SK-N-SH (cell line): ENCODE data around the gene WNT8A. TPM values are rescaled to one million over a fixed set of nuclear protein-coding genes. Genes with fewer than 3 reads are reported as not detected.

Source experiments
- CTCF ChIA-PET: fragments of 300-600, 350-600 bp; formaldehyde crosslinking; extraction: SDS; loops from one replicate; lab custom pipeline; 2021; lab: Yijun Ruan, JAX
- POLR2A ChIA-PET: fragments of 350-600 bp; sonication (Branson Sonifier 250); formaldehyde crosslinking; extraction: SDS; loops from one replicate; lab custom pipeline; 2020; ENCODE audit warnings: antibody characterized with exemption, inconsistent platforms; lab: Yijun Ruan, JAX
- DNase-seq: peaks from one replicate; pipeline ENCODE4 v3.0.0; 2012
- H2AFZ ChIP-seq: fragments of 200-600 bp; sonication (generic); 2 replicates; pipeline ENCODE4 v1.8.1; 2016; ENCODE audit warnings: antibody characterized with exemption, mild to moderate bottlenecking, low read depth
- H3F3A ChIP-seq: fragments of 200-600 bp; sonication (generic); replicated peaks from 2 replicates; pipeline ENCODE3; 2016; ENCODE audit warnings: antibody characterized with exemption, mild to moderate bottlenecking; ENCODE audit not compliant: insufficient read depth
- H3K27ac ChIP-seq, 2 experiments: fragments of 200-500 bp in 1 of 2; fragments of 200-600 bp in 1 of 2; sonication (Bioruptor generic) in 1 of 2; sonication (generic), shearing (Covaris generic) in 1 of 2; 2 replicates each; pipeline versions ENCODE4 v1.5.1 to v1.6.1; 2014 to 2016; ENCODE audit warnings: low read depth in 2 of 2, inconsistent platforms in 1 of 2, low read length in 1 of 2, mild to moderate bottlenecking in 1 of 2, mixed read lengths in 1 of 2
- H3K27me3 ChIP-seq: fragments of 200-600 bp; sonication (generic), shearing (Covaris generic); 2 replicates; pipeline ENCODE4 v1.6.1; 2016; ENCODE audit warnings: mixed run types; ENCODE audit not compliant: insufficient read depth
- H3K36me3 ChIP-seq, 2 experiments: fragments of 200-500 bp in 1 of 2; fragments of 200-600 bp in 1 of 2; sonication (Bioruptor generic) in 1 of 2; sonication (generic) in 1 of 2; replicated peaks in 1 of 2; 2 replicates each; pipeline versions ENCODE3 to v1.5.1; 2014 to 2016; ENCODE audit warnings: low read length in 1 of 2, mild to moderate bottlenecking in 1 of 2; ENCODE audit not compliant: insufficient read depth in 2 of 2, control insufficient read depth in 1 of 2
- H3K4me1 ChIP-seq, 2 experiments: fragments of 200-500 bp in 1 of 2; fragments of 200-600 bp in 1 of 2; sonication (Bioruptor generic) in 1 of 2; sonication (generic), shearing (Covaris generic) in 1 of 2; 2 replicates each; pipeline versions ENCODE4 v1.5.1 to v1.6.1; 2014 to 2016; ENCODE audit warnings: low read depth in 1 of 2, low read length in 1 of 2, mixed run types in 1 of 2; ENCODE audit not compliant: insufficient read depth in 2 of 2, control insufficient read depth in 1 of 2
- H3K4me2 ChIP-seq: fragments of 200-600 bp; sonication (generic), shearing (Covaris generic); 2 replicates; pipeline ENCODE4 v1.6.1; 2017; ENCODE audit warnings: mixed run types
- H3K4me3 ChIP-seq, 2 experiments: fragments of 200-500 bp in 1 of 2; fragments of 200-600 bp in 1 of 2; sonication (Bioruptor generic) in 1 of 2; sonication (generic), shearing (Covaris generic) in 1 of 2; 2 replicates each; pipeline versions ENCODE4 v1.5.1 to v1.8.1; 2014 to 2016; ENCODE audit warnings: low read depth in 2 of 2, inconsistent platforms in 1 of 2, low read length in 1 of 2, mild to moderate bottlenecking in 1 of 2, mixed read lengths in 1 of 2, moderate library complexity in 1 of 2
- H3K79me2 ChIP-seq: fragments of 200-600 bp; sonication (generic); 2 replicates; pipeline ENCODE4 v1.8.1; 2017; ENCODE audit warnings: mild to moderate bottlenecking; ENCODE audit not compliant: insufficient read depth
- H3K9ac ChIP-seq: fragments of 200-600 bp; sonication (generic); 2 replicates; pipeline ENCODE4 v1.6.1; 2017; ENCODE audit warnings: mixed run types
- H3K9me2 ChIP-seq: fragments of 200-600 bp; sonication (generic); 2 replicates; pipeline ENCODE4 v1.6.1; 2017; ENCODE audit warnings: mixed run types
- H3K9me3 ChIP-seq: fragments of 200-600 bp; sonication (generic); 2 replicates; pipeline ENCODE4 v1.6.1; 2017; ENCODE audit warnings: mixed run types, mild to moderate bottlenecking, moderate library complexity
- H4K20me1 ChIP-seq: fragments of 200-600 bp; sonication (generic); 2 replicates; pipeline ENCODE4 v1.6.1; 2017; ENCODE audit warnings: mild to moderate bottlenecking, mixed run types; ENCODE audit not compliant: insufficient read depth
- CHD2 ChIP-seq: fragments of 150-350 bp; IDR thresholded peaks from 2 replicates; pipeline ENCODE4 v1.6.1; 2018; ENCODE audit warnings: low read length; ENCODE audit not compliant: partially characterized antibody
- ELF1 ChIP-seq: IDR thresholded peaks from 2 replicates; pipeline ENCODE4 v1.4.0; 2012
- EP300 ChIP-seq, 2 experiments: IDR thresholded peaks; 2 replicates each; pipeline versions ENCODE4 v1.4.0 to v1.6.1; 2012; ENCODE audit warnings: borderline replicate concordance in 1 of 2, low read depth in 1 of 2, low read length in 1 of 2
- EZH2phosphoT487 ChIP-seq: fragments of 200-600 bp; sonication (generic); IDR thresholded peaks from 2 replicates; pipeline ENCODE4 v1.6.1; 2017; ENCODE audit warnings: low read depth, mixed run types, mild to moderate bottlenecking, antibody characterized with exemption, moderate library complexity, borderline replicate concordance
- MEF2A ChIP-seq: IDR thresholded peaks from 2 replicates; pipeline ENCODE4 v1.4.0; 2012; ENCODE audit warnings: low read depth, borderline replicate concordance
- RXRA ChIP-seq: IDR thresholded peaks from 2 replicates; pipeline ENCODE4 v1.4.0; 2012; ENCODE audit warnings: low read depth, mild to moderate bottlenecking, borderline replicate concordance
- SMC3 ChIP-seq: IDR thresholded peaks from 2 replicates; pipeline ENCODE4 v1.6.1; 2012; ENCODE audit warnings: low read depth, low read length, improper control_type of control experiment
- TAF1 ChIP-seq: IDR thresholded peaks from 2 replicates; pipeline ENCODE4 v1.6.1; 2012; ENCODE audit warnings: low read depth, mild to moderate bottlenecking, low read length, moderate library complexity, borderline replicate concordance
- TEAD4 ChIP-seq: IDR thresholded peaks from 2 replicates; pipeline ENCODE4 v1.4.0; 2012; ENCODE audit warnings: mild to moderate bottlenecking, borderline replicate concordance; ENCODE audit not compliant: insufficient read depth
- WGBS: methylation state at CpG from one replicate; pipeline ENCODE4 v1.1.6; 2017; ENCODE audit warnings: low lambda C conversion rate; 5-methylcytosine and 5-hydroxymethylcytosine counted together
- polyA plus RNA-seq, 3 experiments: library from polyadenylated mRNA; depleted of rRNA; stranded (reverse); fragments of >200 nt; gene quantifications; 2 replicates each; pipeline ENCODE4 v1.2.3, GENCODE V29; 2012
- TF ChIP-seq, protein P1 (sequence below): IDR thresholded peaks from 2 replicates; pipeline ENCODE4 v1.4.0; 2012; ENCODE audit warnings: low read depth, borderline replicate concordance
- TF ChIP-seq, protein P2 (sequence below): IDR thresholded peaks from 2 replicates; pipeline ENCODE4 v1.4.0; 2012; ENCODE audit warnings: low read depth

Gene WNT8A
- polyA plus RNA-seq, 1 of the 3 experiments (the other 2 are of a cell fraction): not detected

- Histone ChIP-seq H3K4me3 (no peak overlapping the region), H3K9me3 (no peaks in the 10 kb centered on the region), H3F3A (no peaks in the 10 kb centered on the region), H3K9me2 (no peaks in the 10 kb centered on the region), H3K36me3 (no peaks in the 10 kb centered on the region), H3K4me1 (no peaks in the 10 kb centered on the region), H2AFZ (no peak overlapping the region), H3K27me3 (peaks cover 9% of the 10 kb centered on the region; the same call in 1 of the 2 replicates), H3K27ac (no peak overlapping the region), H3K4me2 (no peak overlapping the region), H3K9ac (no peak overlapping the region), H4K20me1 (no peaks in the 10 kb centered on the region), H3K79me2 (no peaks in the 10 kb centered on the region)
- POLR2A ChIA-PET: no interaction called here
- no peak for DNase-seq
- CTCF ChIA-PET: interaction anchor here (2.0 to 2.4 kb wide), 3 partner anchors 25 to 67 kb away, joined by 8 to 11 read pairs (median 10); no protein-coding TSS in a partner anchor
- WGBS: 40% methylated on average over 3 of the region's 3 CpGs
- TF ChIP-seq EP300 (IDR thresholded peaks at IDR 0.05; ENCODE audit: borderline replicate concordance in 1 of 2, low read depth in 1 of 2, low read length in 1 of 2): no peak
- TF ChIP-seq, protein P1, sequence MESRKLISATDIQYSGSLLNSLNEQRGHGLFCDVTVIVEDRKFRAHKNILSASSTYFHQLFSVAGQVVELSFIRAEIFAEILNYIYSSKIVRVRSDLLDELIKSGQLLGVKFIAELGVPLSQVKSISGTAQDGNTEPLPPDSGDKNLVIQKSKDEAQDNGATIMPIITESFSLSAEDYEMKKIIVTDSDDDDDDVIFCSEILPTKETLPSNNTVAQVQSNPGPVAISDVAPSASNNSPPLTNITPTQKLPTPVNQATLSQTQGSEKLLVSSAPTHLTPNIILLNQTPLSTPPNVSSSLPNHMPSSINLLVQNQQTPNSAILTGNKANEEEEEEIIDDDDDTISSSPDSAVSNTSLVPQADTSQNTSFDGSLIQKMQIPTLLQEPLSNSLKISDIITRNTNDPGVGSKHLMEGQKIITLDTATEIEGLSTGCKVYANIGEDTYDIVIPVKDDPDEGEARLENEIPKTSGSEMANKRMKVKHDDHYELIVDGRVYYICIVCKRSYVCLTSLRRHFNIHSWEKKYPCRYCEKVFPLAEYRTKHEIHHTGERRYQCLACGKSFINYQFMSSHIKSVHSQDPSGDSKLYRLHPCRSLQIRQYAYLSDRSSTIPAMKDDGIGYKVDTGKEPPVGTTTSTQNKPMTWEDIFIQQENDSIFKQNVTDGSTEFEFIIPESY: no peak
- no peak for TF ChIP-seq CHD2
- TF ChIP-seq, protein P2, sequence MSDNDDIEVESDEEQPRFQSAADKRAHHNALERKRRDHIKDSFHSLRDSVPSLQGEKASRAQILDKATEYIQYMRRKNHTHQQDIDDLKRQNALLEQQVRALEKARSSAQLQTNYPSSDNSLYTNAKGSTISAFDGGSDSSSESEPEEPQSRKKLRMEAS: no peak
- no peak for TF ChIP-seq TAF1
Measured at GRCh38 chr5:138103319-138103637, 19.4 kb downstream of the WNT8A start.

GRCh38 chr5:138105709-138106108, 21.9 kb downstream of the WNT8A start:
- POLR2A ChIA-PET: no interaction called here
- H3K27ac ChIP-seq: no peak overlapping the region
- no peaks in the 10 kb centered on the region for H3K9me3 ChIP-seq
- no peaks in the 10 kb centered on the region for H3K79me2 ChIP-seq
- no peaks in the 10 kb centered on the region for H3K36me3 ChIP-seq
- H3K4me2 ChIP-seq: no peak overlapping the region
- no peak overlapping the region for H2AFZ ChIP-seq
- H3K4me1 ChIP-seq: no peaks in the 10 kb centered on the region
- DNase-seq: no peak
- H4K20me1 ChIP-seq: no peaks in the 10 kb centered on the region
- H3K4me3 ChIP-seq: no peak overlapping the region
- H3K9ac ChIP-seq: no peak overlapping the region
- H3F3A ChIP-seq: peaks cover 7% of the 10 kb centered on the region
- CTCF ChIA-PET: interaction anchor here (1.4 kb wide), 1 partner anchor 70 kb away, joined by 3 read pairs; no protein-coding TSS in a partner anchor
- peaks cover 5% of the 10 kb centered on the region; the same call in 1 of the 2 replicates for H3K27me3 ChIP-seq
- 85% methylated on average over 6 of the region's 6 CpGs for WGBS
- H3K9me2 ChIP-seq: no peaks in the 10 kb centered on the region
- TF ChIP-seq SMC3 (no peak), EZH2phosphoT487 (no peak), MEF2A (no peak), RXRA (no peak)

DNA sequence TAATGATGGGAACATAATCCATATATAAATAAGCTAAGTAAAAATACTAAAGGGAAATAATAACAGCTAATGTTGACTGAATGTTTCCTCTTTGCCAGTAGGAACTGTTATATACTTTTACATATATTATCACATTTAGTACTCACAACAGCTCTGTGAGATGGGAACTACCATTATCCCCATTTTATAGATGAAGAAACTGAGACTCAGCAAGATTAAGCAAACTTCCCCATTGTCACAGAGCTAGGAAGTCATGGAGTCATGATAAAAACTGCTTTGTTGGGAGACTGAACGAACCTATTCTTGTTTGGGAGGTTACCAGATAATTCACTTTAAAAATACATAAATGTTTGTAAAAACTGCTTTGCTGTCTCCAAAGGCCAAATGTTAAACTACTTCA, 23.4 kb downstream of the WNT8A start:
- ChIA-PET POLR2A (no interaction called here), CTCF (interaction anchor here (1.2 to 2.0 kb wide), 3 partner anchors 29 to 328 kb away, joined by 3 to 5 read pairs (median 3); no protein-coding TSS in a partner anchor)
- WGBS: 58% methylated on average over 1 of the region's 1 CpG

More for the DNA sequence above, 23.4 kb downstream of the WNT8A start:
- no peaks in the 10 kb centered on the region for H3K79me2 ChIP-seq
- H2AFZ ChIP-seq: no peak overlapping the region
- no peaks in the 10 kb centered on the region for H3K9me3 ChIP-seq
- no peak overlapping the region for H3K4me3 ChIP-seq
- no peak for DNase-seq
- H3K9me2 ChIP-seq: no peaks in the 10 kb centered on the region
- TF ChIP-seq TAF1 (no peak), MEF2A (no peak), ELF1 (no peak), TEAD4 (no peak)
- TF ChIP-seq, all 33 proteins: peak for 0
- Histone ChIP-seq H3K4me2 (no peak overlapping the region), H3K4me1 (no peaks in the 10 kb centered on the region), H3K9ac (no peak overlapping the region), H3K27ac (no peak overlapping the region), H3K36me3 (no peaks in the 10 kb centered on the region), H4K20me1 (no peaks in the 10 kb centered on the region), H3K27me3 (0 out of 2 replicates have a peak, but pooled peaks cover 5% of the 10 kb centered on the region), H3F3A (peaks cover 14% of the 10 kb centered on the region)
